Measurements from ENCODE around the gene CPT2.

The CPT2 gene

GRCh38 chr1:53163291-53163768, 33.3 kb upstream of the CPT2 start:
- no peaks in the 10 kb centered on the region for H3K27me3 ChIP-seq (ENCODE audit: insufficient read depth, low read length)
- no peaks in the 10 kb centered on the region for H3K36me3 ChIP-seq (ENCODE audit: insufficient read depth, low read length)
- H3K27ac ChIP-seq (ENCODE audit: low read depth, low read length) = no peak overlapping the region; the same call in 1 of the 2 replicates
- 40% methylated on average over 10 of the region's 10 CpGs for WGBS
- peaks cover 19% of the 10 kb centered on the region for H3K4me1 ChIP-seq (ENCODE audit: insufficient read depth, low read length)
- H3K4me3 ChIP-seq (ENCODE audit: low read length) = no peak overlapping the region
- no peaks in the 10 kb centered on the region for H3K9me3 ChIP-seq (ENCODE audit: insufficient read depth, low read depth, low read length)
- no peak overlapping the region for H3K9ac ChIP-seq (ENCODE audit: low read depth, low read length)

GRCh38 chr1:53165408-53165961, 31.1 kb upstream of the CPT2 start:
- 92% methylated on average over 5 of the region's 5 CpGs for WGBS
- H3K27ac ChIP-seq (ENCODE audit: low read depth, low read length) = no peak overlapping the region
- no peak overlapping the region for H3K9ac ChIP-seq (ENCODE audit: low read depth, low read length)
- H3K9me3 ChIP-seq (ENCODE audit: insufficient read depth, low read depth, low read length) = no peaks in the 10 kb centered on the region
- no peaks in the 10 kb centered on the region for H3K36me3 ChIP-seq (ENCODE audit: insufficient read depth, low read length)
- H3K4me1 ChIP-seq (ENCODE audit: insufficient read depth, low read length) = peaks cover 19% of the 10 kb centered on the region
- no peaks in the 10 kb centered on the region for H3K27me3 ChIP-seq (ENCODE audit: insufficient read depth, low read length)
- no peak overlapping the region for H3K4me3 ChIP-seq (ENCODE audit: low read length)

DNA sequence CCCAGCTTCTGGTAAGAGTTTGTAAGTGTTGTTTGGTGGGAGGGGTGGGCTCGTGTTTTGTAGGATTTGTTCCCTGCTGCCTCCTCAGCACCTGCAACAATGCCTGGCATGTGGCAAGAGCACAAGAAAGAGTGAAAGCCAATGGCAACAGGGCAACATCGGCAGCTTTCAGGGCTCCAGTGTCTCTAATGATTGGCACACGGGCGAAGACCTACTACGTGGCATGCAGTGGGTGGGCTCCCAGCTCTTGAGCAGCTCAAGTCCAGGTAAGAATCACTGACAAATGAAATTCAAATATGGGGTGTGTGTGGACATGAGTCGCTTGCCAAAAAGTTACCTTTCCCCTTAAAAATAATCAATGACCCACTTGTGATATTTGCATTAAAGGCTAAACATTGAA, 30.3 kb upstream of the CPT2 start:
- Histone ChIP-seq H3K27ac (ENCODE audit: low read depth, low read length) (no peak overlapping the region), H3K9ac (ENCODE audit: low read depth, low read length) (no peak overlapping the region), H3K36me3 (ENCODE audit: insufficient read depth, low read length) (no peaks in the 10 kb centered on the region), H3K4me1 (ENCODE audit: insufficient read depth, low read length) (peaks cover 19% of the 10 kb centered on the region), H3K9me3 (ENCODE audit: insufficient read depth, low read depth, low read length) (no peaks in the 10 kb centered on the region), H3K27me3 (ENCODE audit: insufficient read depth, low read length) (no peaks in the 10 kb centered on the region), H3K4me3 (ENCODE audit: low read length) (no peak overlapping the region)
- 82% methylated on average over 5 of the region's 6 CpGs for WGBS

GRCh38 chr1:53166912-53167311, 29.7 kb upstream of the CPT2 start:
- Histone ChIP-seq H3K4me1 (ENCODE audit: insufficient read depth, low read length) (peaks cover 19% of the 10 kb centered on the region), H3K27ac (ENCODE audit: low read depth, low read length) (no peak overlapping the region), H3K9me3 (ENCODE audit: insufficient read depth, low read depth, low read length) (no peaks in the 10 kb centered on the region), H3K27me3 (ENCODE audit: insufficient read depth, low read length) (no peaks in the 10 kb centered on the region), H3K4me3 (ENCODE audit: low read length) (no peak overlapping the region), H3K36me3 (ENCODE audit: insufficient read depth, low read length) (no peaks in the 10 kb centered on the region), H3K9ac (ENCODE audit: low read depth, low read length) (no peak overlapping the region)
- 94% methylated on average over 8 of the region's 8 CpGs for WGBS

DNA sequence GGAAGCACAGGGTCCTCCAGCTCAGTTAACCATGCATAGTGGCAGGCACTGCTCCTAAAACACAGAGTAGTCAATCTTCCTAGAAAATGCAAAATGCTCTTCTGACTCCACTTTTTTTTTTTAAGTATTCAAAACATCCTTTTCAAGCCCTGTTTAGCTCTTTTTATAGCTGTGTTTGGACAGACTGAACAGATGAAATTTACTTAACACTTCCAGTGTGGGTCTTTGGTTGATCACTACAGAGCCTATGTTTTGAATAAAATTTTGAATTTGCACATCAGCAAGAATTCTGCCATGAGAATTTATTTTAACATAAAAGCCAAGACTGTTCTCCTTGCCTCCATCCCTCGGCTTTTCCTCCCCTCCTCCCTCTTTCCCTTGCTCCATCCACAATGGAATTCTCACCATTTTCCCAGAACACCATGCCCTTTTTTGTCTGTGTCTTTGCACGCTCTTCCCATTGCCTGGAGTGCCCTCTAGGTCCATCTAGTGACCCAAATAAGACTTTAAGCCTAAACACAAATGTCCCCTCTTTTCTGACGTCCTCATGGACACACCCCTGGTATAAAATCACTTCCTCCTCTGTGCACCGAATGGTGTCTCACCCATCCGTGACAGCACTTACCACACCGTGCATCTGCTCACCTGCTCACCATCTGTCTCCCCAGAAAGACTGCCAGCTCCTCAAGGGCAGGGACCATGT, 24.0 kb upstream of the CPT2 start:
- no peak overlapping the region for H3K4me3 ChIP-seq (ENCODE audit: low read length)

DNA sequence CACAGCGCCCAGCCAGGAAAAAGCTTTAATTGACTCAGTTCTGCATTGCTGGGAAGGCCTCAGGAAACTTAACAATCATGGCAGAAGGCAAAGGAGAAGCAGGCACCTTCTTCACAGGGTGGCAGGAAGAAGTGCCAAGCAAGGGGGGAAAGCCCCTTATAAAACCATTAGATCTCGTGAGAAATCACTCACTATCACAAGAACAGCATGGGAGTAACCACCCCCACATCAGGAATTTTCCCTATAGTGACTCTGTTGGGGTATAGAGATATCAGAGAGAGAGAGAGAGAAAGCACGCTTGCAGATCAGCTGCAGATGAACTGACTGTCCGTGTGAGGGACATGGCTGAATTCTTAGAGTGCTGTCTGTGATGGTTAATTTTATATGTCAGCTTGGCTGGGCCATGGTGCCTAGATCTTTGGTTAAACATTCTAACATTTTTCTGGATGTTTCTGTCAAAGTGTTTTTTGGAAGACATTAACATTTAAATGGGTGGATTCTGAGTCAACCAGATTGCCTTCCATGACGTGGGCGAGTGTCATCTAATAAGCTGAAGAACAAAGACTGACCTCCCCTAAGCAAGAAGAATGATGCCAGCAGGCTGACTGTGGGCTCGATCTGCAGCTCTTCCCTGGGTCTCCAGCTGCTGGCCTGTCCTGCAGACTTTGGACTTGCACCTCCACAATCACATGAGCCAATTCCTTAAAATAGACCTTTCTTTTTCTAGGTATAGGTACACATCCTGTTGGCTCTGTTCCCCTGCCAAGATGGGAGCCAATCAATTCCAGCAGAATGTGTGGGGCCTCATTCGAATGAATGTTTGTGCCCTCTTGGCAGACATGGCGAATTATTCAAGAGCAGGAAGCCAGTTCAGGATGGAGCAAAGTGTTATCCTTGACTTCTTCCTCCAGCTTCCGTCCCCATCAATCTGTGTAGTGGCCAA, 21.4 kb upstream of the CPT2 start:
- no peak overlapping the region for H3K9ac ChIP-seq (ENCODE audit: low read depth, low read length)
- H3K4me3 ChIP-seq (ENCODE audit: low read length) = no peak overlapping the region
- 75% methylated on average over 9 of the region's 10 CpGs for WGBS
- H3K36me3 ChIP-seq (ENCODE audit: insufficient read depth, low read length) = no peaks in the 10 kb centered on the region
- H3K9me3 ChIP-seq (ENCODE audit: insufficient read depth, low read depth, low read length) = no peaks in the 10 kb centered on the region
- no peak overlapping the region for H3K27ac ChIP-seq (ENCODE audit: low read depth, low read length)
- no peaks in the 10 kb centered on the region for H3K27me3 ChIP-seq (ENCODE audit: insufficient read depth, low read length)
- peaks cover 14% of the 10 kb centered on the region for H3K4me1 ChIP-seq (ENCODE audit: insufficient read depth, low read length)

More for the DNA sequence above, 24.0 kb upstream of the CPT2 start:
- 45% methylated on average over 6 of the region's 6 CpGs for WGBS
- H3K27me3 ChIP-seq (ENCODE audit: insufficient read depth, low read length) = no peaks in the 10 kb centered on the region
- peaks cover 14% of the 10 kb centered on the region for H3K4me1 ChIP-seq (ENCODE audit: insufficient read depth, low read length)
- no peaks in the 10 kb centered on the region for H3K9me3 ChIP-seq (ENCODE audit: insufficient read depth, low read depth, low read length)
- H3K27ac ChIP-seq (ENCODE audit: low read depth, low read length) = no peak overlapping the region
- no peaks in the 10 kb centered on the region for H3K36me3 ChIP-seq (ENCODE audit: insufficient read depth, low read length)
- no peak overlapping the region for H3K9ac ChIP-seq (ENCODE audit: low read depth, low read length)

DNA sequence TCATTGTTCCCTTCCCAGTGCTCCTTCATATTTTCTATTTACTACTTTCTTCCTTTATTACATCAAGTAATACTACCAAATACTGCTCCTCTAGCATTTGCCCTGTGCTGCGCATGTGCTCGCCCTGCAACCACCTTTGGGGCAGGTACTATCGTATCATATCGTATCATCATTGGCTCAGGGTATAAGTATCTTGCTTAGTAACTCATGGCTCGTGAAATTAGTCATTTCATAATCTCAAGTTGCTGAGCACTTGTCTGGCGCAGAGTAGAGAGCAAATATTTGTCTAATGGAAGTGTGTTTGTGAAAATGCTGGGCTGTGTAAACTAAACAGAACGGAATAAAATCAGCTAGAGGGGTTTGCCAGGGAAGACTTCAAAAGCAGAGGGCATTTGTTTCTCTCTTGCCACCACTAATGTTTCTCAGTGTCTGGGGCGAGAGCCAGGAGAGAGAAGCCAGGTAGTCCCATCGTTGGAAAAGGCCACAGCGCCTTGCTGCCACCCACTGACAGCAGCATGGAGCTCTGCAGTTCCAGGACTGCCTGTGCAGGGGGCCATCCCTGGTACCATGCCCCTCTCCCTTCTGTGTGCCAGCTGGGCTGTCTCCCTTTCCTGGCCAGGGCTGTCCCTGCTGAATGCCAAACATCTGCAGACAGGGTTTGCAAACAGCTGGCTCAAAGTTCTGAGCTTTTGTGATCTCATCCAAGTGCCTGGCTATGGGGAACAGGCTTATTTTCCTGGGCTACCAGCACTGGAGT, 20.0 kb upstream of the CPT2 start:
- Histone ChIP-seq H3K4me3 (ENCODE audit: low read length) (no peak overlapping the region), H3K36me3 (ENCODE audit: insufficient read depth, low read length) (no peaks in the 10 kb centered on the region), H3K27ac (ENCODE audit: low read depth, low read length) (no peak overlapping the region), H3K27me3 (ENCODE audit: insufficient read depth, low read length) (no peaks in the 10 kb centered on the region), H3K9me3 (ENCODE audit: insufficient read depth, low read depth, low read length) (no peaks in the 10 kb centered on the region), H3K4me1 (ENCODE audit: insufficient read depth, low read length) (peaks cover 14% of the 10 kb centered on the region), H3K9ac (ENCODE audit: low read depth, low read length) (no peak overlapping the region)
- WGBS = 86% methylated on average over 10 of the region's 10 CpGs

- Histone ChIP-seq H3K27me3 (ENCODE audit: insufficient read depth, low read length) (no peaks in the 10 kb centered on the region), H3K27ac (ENCODE audit: low read depth, low read length) (no peak overlapping the region), H3K9me3 (ENCODE audit: insufficient read depth, low read depth, low read length) (no peaks in the 10 kb centered on the region), H3K9ac (ENCODE audit: low read depth, low read length) (no peak overlapping the region), H3K4me3 (ENCODE audit: low read length) (no peak overlapping the region), H3K36me3 (ENCODE audit: insufficient read depth, low read length) (no peaks in the 10 kb centered on the region), H3K4me1 (ENCODE audit: insufficient read depth, low read length) (peaks cover 8% of the 10 kb centered on the region)
- 90% methylated on average over 2 of the region's 2 CpGs for WGBS
Measured at GRCh38 chr1:53180226-53180625, 16.4 kb upstream of the CPT2 start.

DNA sequence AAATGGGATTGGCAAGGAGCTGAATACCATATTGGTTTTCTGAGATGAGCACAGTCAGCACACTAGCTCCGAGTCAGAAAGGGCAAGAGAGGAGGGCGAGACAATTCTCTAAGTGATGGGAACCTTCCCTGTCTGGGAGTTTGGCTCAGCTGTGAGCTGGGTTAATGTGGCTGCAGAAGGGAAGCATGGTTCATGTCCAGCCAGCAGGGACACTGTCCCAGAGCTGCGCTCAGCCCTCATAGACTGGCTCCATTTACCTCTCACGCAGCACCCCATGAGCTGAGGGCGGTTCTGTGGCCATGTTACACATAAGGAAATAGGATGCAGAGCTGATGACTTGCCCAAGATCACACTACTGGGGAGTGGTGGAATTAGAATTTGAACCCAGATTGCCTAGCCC, 15.7 kb upstream of the CPT2 start:
- Histone ChIP-seq H3K27me3 (ENCODE audit: insufficient read depth, low read length) (no peaks in the 10 kb centered on the region), H3K4me3 (ENCODE audit: low read length) (no peak overlapping the region), H3K9ac (ENCODE audit: low read depth, low read length) (no peak overlapping the region), H3K4me1 (ENCODE audit: insufficient read depth, low read length) (peaks cover under 1% of the 10 kb centered on the region), H3K9me3 (ENCODE audit: insufficient read depth, low read depth, low read length) (no peaks in the 10 kb centered on the region), H3K36me3 (ENCODE audit: insufficient read depth, low read length) (no peaks in the 10 kb centered on the region), H3K27ac (ENCODE audit: low read depth, low read length) (no peak overlapping the region)
- WGBS = 93% methylated on average over 5 of the region's 5 CpGs

DNA sequence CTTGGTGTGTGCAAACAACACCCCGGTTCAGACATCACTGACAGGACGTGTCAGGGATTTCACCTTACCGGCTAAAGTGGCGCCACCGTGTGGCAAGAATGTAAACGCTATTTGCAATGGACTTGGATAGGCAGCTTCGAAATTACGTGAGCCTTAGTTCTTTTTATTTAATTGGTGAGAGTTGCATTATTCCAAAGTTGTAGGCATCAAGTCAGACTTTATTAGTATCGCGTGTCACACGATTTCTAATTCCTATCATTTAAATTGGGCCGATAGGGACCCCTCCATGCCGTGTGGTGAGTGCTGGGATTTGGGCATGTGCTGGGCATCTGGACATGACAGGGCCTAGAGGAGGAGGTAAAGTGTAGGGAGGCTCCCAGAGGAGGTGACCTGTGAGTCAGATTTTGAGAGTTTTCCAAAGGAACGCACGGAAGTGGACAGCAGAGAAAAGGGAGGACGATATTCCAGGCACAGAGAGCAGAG, 14.5 kb upstream of the CPT2 start:
- no peaks in the 10 kb centered on the region for H3K9me3 ChIP-seq (ENCODE audit: insufficient read depth, low read depth, low read length)
- no peaks in the 10 kb centered on the region for H3K36me3 ChIP-seq (ENCODE audit: insufficient read depth, low read length)
- H3K4me1 ChIP-seq (ENCODE audit: insufficient read depth, low read length) = no peaks in the 10 kb centered on the region
- no peaks in the 10 kb centered on the region for H3K27me3 ChIP-seq (ENCODE audit: insufficient read depth, low read length)
- 33% methylated on average over 16 of the region's 16 CpGs for WGBS
- no peak overlapping the region for H3K27ac ChIP-seq (ENCODE audit: low read depth, low read length)
- no peak overlapping the region for H3K9ac ChIP-seq (ENCODE audit: low read depth, low read length)
- no peak overlapping the region for H3K4me3 ChIP-seq (ENCODE audit: low read length)
